ENCODE measurements around the gene TACC2.
"Not testable (repeated sequence)": the region's sequence is repeated elsewhere in the genome, so short reads cannot be mapped to it uniquely, and the experiment has no call there.

The TACC2 gene

GRCh38 chr10:122103592-122103991 lies 114.6 kb downstream of the TACC2 start:
- H3K9ac ChIP-seq (ENCODE audit: low read length): no peak overlapping the region
- no peaks in the 10 kb centered on the region for H3K79me2 ChIP-seq (ENCODE audit: insufficient read depth, low read length)
- H4K20me1 ChIP-seq (ENCODE audit: low read depth, low read length): no peaks in the 10 kb centered on the region
- TF ChIP-seq EZH2phosphoT487 (conservative IDR thresholded peaks at IDR 0.05; ENCODE audit: low read length) (no peak), CTCF (IDR thresholded peaks at IDR 0.05; ENCODE audit: insufficient read depth, low read length, poor library complexity, severe bottlenecking) (no peak)
- H2AFZ ChIP-seq (ENCODE audit: low read depth, low read length, severe bottlenecking): no peak overlapping the region
- no peak overlapping the region for H3K27ac ChIP-seq (ENCODE audit: low read depth, low read length)
- no peaks in the 10 kb centered on the region for H3K27me3 ChIP-seq (ENCODE audit: low read length)
- H3K9me3 ChIP-seq (ENCODE audit: insufficient read depth, low read length): no peaks in the 10 kb centered on the region
- H3K4me2 ChIP-seq (ENCODE audit: low read depth, low read length, poor library complexity, severe bottlenecking): no peak overlapping the region
- H3K36me3 ChIP-seq (ENCODE audit: low read length): no peaks in the 10 kb centered on the region
- H3F3A ChIP-seq (ENCODE audit: insufficient read depth): no peaks in the 10 kb centered on the region
- no peak overlapping the region for H3K4me3 ChIP-seq (ENCODE audit: insufficient read depth, low read length, poor library complexity, severe bottlenecking)
- H3K9me2 ChIP-seq (replicated peaks; ENCODE audit: insufficient read depth, low read length): no peaks in the 10 kb centered on the region

- H3K27ac ChIP-seq (ENCODE audit: low read depth, low read length); H4K20me1 ChIP-seq (ENCODE audit: low read depth, low read length); H3K4me2 ChIP-seq (ENCODE audit: low read depth, low read length, poor library complexity, severe bottlenecking); H3K27me3 ChIP-seq (ENCODE audit: low read length); H3K4me3 ChIP-seq (ENCODE audit: insufficient read depth, low read length, poor library complexity, severe bottlenecking); H3K9me3 ChIP-seq (ENCODE audit: insufficient read depth, low read length); H3K79me2 ChIP-seq (ENCODE audit: insufficient read depth, low read length); H3F3A ChIP-seq (ENCODE audit: insufficient read depth); H3K9me2 ChIP-seq (replicated peaks; ENCODE audit: insufficient read depth, low read length); H3K9ac ChIP-seq (ENCODE audit: low read length); H2AFZ ChIP-seq (ENCODE audit: low read depth, low read length, severe bottlenecking); H3K36me3 ChIP-seq (ENCODE audit: low read length): not testable (repeated sequence)
Measured at GRCh38 chr10:122108786-122109185, 119.8 kb downstream of the TACC2 start.

- Histone ChIP-seq H3K27ac (ENCODE audit: low read depth, low read length) (no peak overlapping the region), H3K79me2 (ENCODE audit: insufficient read depth, low read length) (no peaks in the 10 kb centered on the region), H3K4me3 (ENCODE audit: insufficient read depth, low read length, poor library complexity, severe bottlenecking) (no peak overlapping the region)
Measured at GRCh38 chr10:122112021-122112616, 123.2 kb downstream of the TACC2 start.

More at GRCh38 chr10:122112021-122112616, 123.2 kb downstream of the TACC2 start:
- H4K20me1 ChIP-seq (ENCODE audit: low read depth, low read length): no peaks in the 10 kb centered on the region
- H3K9me3 ChIP-seq (ENCODE audit: insufficient read depth, low read length): no peaks in the 10 kb centered on the region
- TF ChIP-seq CTCF (IDR thresholded peaks at IDR 0.05; ENCODE audit: insufficient read depth, low read length, poor library complexity, severe bottlenecking) (no peak), EZH2phosphoT487 (conservative IDR thresholded peaks at IDR 0.05; ENCODE audit: low read length) (no peak)
- H2AFZ ChIP-seq (ENCODE audit: low read depth, low read length, severe bottlenecking): no peak overlapping the region
- no peaks in the 10 kb centered on the region for H3K27me3 ChIP-seq (ENCODE audit: low read length)
- H3F3A ChIP-seq (ENCODE audit: insufficient read depth): no peaks in the 10 kb centered on the region
- H3K9ac ChIP-seq (ENCODE audit: low read length): no peak overlapping the region
- H3K9me2 ChIP-seq (replicated peaks; ENCODE audit: insufficient read depth, low read length): no peaks in the 10 kb centered on the region
- H3K36me3 ChIP-seq (ENCODE audit: low read length): no peaks in the 10 kb centered on the region
- no peak overlapping the region for H3K4me2 ChIP-seq (ENCODE audit: low read depth, low read length, poor library complexity, severe bottlenecking)
